Endothelial cell of coronary artery (primary cell): Measurements from ENCODE around the gene NUP43. TPM values are rescaled to one million over a fixed set of nuclear protein-coding genes. Genes with fewer than 3 reads are reported as not detected.

Source experiments
- total RNA-seq: library from RNA; depleted of rRNA; stranded (reverse); fragments of >200 nt; gene quantifications from 2 replicates; pipeline ENCODE4 v1.2.3, GENCODE V29; 2014

Gene NUP43, protein sequence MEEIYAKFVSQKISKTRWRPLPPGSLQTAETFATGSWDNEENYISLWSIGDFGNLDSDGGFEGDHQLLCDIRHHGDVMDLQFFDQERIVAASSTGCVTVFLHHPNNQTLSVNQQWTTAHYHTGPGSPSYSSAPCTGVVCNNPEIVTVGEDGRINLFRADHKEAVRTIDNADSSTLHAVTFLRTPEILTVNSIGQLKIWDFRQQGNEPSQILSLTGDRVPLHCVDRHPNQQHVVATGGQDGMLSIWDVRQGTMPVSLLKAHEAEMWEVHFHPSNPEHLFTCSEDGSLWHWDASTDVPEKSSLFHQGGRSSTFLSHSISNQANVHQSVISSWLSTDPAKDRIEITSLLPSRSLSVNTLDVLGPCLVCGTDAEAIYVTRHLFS
- 20.6 and 23.7 TPM in 2 replicates for total RNA-seq

GRCh38 chr6:149746147-149746946 is at the start of gene NUP43:
Gene NUP43, minus strand, starts transcription at chr6:149746529. Its CDS starts 34 bp downstream, at chr6:149746495.

DNA sequence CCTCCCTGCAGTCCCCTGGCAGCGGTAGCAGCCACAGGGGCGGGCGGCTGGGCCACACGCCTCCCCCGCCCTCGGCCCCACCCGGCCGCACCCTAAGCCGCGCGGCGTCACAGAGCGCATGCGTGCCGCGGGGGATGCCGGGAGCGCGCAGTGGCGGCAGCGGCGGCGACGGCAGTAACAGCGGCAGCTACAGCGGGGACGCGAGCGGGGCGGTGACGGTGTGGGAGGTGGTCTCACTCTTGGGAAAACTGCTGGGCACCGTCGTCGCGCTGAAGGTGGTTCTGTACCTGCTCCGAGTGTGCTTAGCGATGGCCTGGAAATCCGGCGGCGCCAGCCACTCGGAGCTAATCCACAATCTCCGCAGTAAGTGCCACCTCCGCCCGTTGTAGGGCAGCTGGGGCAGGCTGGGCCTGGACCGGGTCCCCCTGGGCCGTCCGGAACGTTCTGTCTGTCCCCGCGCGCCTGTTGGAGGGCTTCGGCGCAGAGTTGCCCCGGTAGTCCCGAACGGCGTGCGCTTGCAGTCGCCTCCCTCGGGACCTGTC is 3.3 kb upstream of the NUP43 start, which contains the start of gene PCMT1:
Gene PCMT1, plus strand, starts transcription at position 148 of the 542 bp plus-strand sequence. Its CDS starts 161 bp downstream, at position 309.

GRCh38 chr6:149717588-149718458 is 28.5 kb downstream of the NUP43 start, which contains the start of gene LATS1:
Gene LATS1, minus strand, starts transcription at chr6:149718101. Its CDS starts 15,975 bp downstream, at chr6:149702126.

Other genes starting within 250 kb of the NUP43 start
- gene PPIL4, start 200.5 kb downstream of the NUP43 start, total RNA-seq = 25.3 and 25.4 TPM in 2 replicates
- 29.0 and 52.3 TPM in 2 replicates for gene GINM1, start 180.2 kb downstream of the NUP43 start, total RNA-seq
- 26.7 TPM in 2 replicates for gene KATNA1, start 97.8 kb downstream of the NUP43 start, total RNA-seq
- gene LATS1, start 28.4 kb downstream of the NUP43 start, total RNA-seq = 6.2 and 8.9 TPM in 2 replicates
- gene PCMT1, start 3.2 kb upstream of the NUP43 start, total RNA-seq = 103 and 120 TPM in 2 replicates
- gene LRP11, start 117.8 kb upstream of the NUP43 start, total RNA-seq = 6.8 and 32.0 TPM in 2 replicates
- under 0.01 and 0.09 TPM in 2 replicates for gene RAET1E, start 151.6 kb upstream of the NUP43 start, total RNA-seq
- 0.18 and 0.56 TPM in 2 replicates for gene RAET1G, start 176.6 kb upstream of the NUP43 start, total RNA-seq
- 6.9 and 14.0 TPM in 2 replicates for gene ULBP2, start 195.5 kb upstream of the NUP43 start, total RNA-seq
- 0.09 and 1.1 TPM in 2 replicates for gene ULBP1, start 217.4 kb upstream of the NUP43 start, total RNA-seq